Measurements from ENCODE around the gene PATJ.

The PATJ gene

DNA sequence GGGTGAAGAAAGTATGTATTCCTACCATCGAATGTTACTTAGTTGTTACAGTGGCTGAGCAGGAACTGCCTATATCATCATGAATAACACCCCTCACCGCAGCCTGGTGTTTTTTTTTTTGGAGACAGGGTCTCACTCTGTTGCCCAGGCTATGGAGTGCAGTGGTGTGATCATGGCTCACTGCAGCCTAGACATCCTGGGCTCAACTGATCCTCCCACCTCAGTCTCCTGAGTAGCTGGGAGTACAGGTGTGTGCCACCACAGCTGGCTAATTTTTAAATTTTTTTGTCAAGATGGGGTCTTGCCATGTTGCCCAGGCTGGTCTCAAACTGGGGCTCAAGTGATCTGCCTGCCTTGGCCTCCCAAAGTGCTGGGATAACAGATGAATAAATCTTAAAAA lies 7.3 kb downstream of the PATJ start:
- TF ChIP-seq, protein P1, sequence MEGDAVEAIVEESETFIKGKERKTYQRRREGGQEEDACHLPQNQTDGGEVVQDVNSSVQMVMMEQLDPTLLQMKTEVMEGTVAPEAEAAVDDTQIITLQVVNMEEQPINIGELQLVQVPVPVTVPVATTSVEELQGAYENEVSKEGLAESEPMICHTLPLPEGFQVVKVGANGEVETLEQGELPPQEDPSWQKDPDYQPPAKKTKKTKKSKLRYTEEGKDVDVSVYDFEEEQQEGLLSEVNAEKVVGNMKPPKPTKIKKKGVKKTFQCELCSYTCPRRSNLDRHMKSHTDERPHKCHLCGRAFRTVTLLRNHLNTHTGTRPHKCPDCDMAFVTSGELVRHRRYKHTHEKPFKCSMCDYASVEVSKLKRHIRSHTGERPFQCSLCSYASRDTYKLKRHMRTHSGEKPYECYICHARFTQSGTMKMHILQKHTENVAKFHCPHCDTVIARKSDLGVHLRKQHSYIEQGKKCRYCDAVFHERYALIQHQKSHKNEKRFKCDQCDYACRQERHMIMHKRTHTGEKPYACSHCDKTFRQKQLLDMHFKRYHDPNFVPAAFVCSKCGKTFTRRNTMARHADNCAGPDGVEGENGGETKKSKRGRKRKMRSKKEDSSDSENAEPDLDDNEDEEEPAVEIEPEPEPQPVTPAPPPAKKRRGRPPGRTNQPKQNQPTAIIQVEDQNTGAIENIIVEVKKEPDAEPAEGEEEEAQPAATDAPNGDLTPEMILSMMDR (IDR thresholded peaks at IDR 0.05; ENCODE audit: low read depth, low read length, missing control alignments), result no peak
- H3K4me3 ChIP-seq (replicated peaks; ENCODE audit: low read depth, low read length), result no peak overlapping the region
- DNase-seq (ENCODE audit: extremely low read depth, low read depth), result no peak

DNA sequence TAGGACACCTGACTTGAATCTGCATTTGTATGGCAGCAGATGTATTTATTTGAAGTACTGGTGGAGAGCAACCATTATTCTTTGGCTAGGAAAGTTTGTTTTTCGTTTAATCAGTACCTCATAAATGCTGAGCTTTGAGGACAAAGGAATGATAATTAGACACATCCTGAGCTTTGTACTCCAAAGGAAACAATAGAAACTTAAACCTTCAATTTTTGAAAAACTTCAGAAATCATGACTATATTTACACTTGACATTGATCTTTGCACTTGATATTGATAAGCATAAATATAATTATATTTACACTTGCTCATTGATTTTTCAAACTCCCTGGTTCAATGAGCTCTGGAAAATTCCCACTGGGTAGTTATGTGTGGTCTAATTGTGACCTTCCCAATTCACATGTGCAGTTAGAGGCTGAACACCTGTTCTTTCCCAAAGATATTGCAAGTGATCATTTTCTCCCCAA lies 10.7 kb downstream of the PATJ start:
- H3K4me3 ChIP-seq (replicated peaks; ENCODE audit: low read depth, low read length), result no peak overlapping the region
- TF ChIP-seq, protein P1 (IDR thresholded peaks at IDR 0.05; ENCODE audit: low read depth, low read length, missing control alignments), result no peak
- DNase-seq (ENCODE audit: extremely low read depth, low read depth), result no peak

GRCh38 chr1:61753998-61754508 lies 11.8 kb downstream of the PATJ start:
- TF ChIP-seq, protein P1 (IDR thresholded peaks at IDR 0.05; ENCODE audit: low read depth, low read length, missing control alignments), result no peak
- no peak overlapping the region for H3K4me3 ChIP-seq (replicated peaks; ENCODE audit: low read depth, low read length)
- DNase-seq (ENCODE audit: extremely low read depth, low read depth), result no peak

GRCh38 chr1:61754545-61754944 lies 12.3 kb downstream of the PATJ start:
- TF ChIP-seq, protein P1 (IDR thresholded peaks at IDR 0.05; ENCODE audit: low read depth, low read length, missing control alignments), result no peak
- no peak for DNase-seq (ENCODE audit: extremely low read depth, low read depth)
- no peak overlapping the region for H3K4me3 ChIP-seq (replicated peaks; ENCODE audit: low read depth, low read length)

DNA sequence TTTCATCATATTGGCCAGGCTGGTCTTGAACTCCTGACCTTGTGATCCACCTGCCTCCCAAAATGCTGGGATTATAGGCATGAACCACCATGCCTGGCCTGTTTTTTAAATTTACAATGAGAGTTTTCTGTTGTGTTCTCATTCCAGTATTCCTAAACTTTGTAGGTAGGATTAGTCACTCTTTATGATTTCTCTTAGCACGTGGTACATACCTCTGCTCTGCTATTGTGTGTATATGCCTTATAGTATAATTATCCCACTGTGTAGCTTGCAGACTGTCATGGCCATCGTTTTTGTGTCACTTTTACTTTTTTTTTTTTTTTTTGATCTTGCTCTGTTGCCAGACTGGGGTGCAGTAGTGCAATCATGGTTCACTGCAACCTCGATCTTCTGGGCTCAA lies 14.5 kb downstream of the PATJ start:
- H3K4me3 ChIP-seq (replicated peaks; ENCODE audit: low read depth, low read length), result no peak overlapping the region
- TF ChIP-seq, protein P1 (IDR thresholded peaks at IDR 0.05; ENCODE audit: low read depth, low read length, missing control alignments), result no peak
- no peak for DNase-seq (ENCODE audit: extremely low read depth, low read depth)

DNA sequence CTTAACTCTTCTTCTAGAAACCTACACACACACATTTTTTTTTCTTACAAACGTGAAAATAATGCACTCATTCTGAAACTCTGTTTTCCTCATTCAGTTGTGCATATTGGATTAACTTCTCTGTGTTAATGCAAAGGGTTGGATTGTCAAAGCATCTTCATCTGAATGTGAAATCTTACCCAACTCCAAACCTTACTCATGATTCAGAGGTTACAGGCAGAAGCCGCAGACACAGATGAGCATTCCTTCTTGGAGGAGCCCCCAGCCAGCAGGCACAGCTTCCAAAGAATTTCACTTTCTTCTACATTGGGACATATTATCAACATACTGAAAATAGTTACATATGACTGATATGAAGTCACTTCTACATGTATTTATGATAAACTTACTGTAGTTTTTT lies 15.7 kb downstream of the PATJ start:
- TF ChIP-seq, protein P1 (IDR thresholded peaks at IDR 0.05; ENCODE audit: low read depth, low read length, missing control alignments), result no peak
- no peak overlapping the region for H3K4me3 ChIP-seq (replicated peaks; ENCODE audit: low read depth, low read length)
- DNase-seq (ENCODE audit: extremely low read depth, low read depth), result no peak

GRCh38 chr1:61770131-61770530 lies 27.9 kb downstream of the PATJ start:
- no peak for DNase-seq (ENCODE audit: extremely low read depth, low read depth)
- H3K4me3 ChIP-seq (replicated peaks; ENCODE audit: low read depth, low read length), result no peak overlapping the region
- TF ChIP-seq, protein P1 (IDR thresholded peaks at IDR 0.05; ENCODE audit: low read depth, low read length, missing control alignments), result no peak

Data from HFF-Myc (cell line).